Mesendoderm (in vitro differentiated cells): Measurements from ENCODE around the gene RNF217.

ENCODE experiments used
- DNase-seq: peaks from one replicate; pipeline ENCODE4 v3.0.0; 2013
- H2AK5ac ChIP-seq: 2 replicates; pipeline ENCODE4 v1.6.1; 2013; ENCODE audit warnings: low read length, inconsistent platforms
- H2BK120ac ChIP-seq: 2 replicates; pipeline ENCODE4 v1.6.1; 2013; ENCODE audit warnings: low read depth, mild to moderate bottlenecking, low read length, moderate library complexity, mixed read lengths
- H2BK15ac ChIP-seq: replicated peaks from 2 replicates; pipeline ENCODE4 v1.6.1; 2013; ENCODE audit warnings: low read depth, mild to moderate bottlenecking, moderate library complexity
- H2BK5ac ChIP-seq: 2 replicates; pipeline ENCODE4 v1.6.1; 2013; ENCODE audit warnings: low read length, inconsistent platforms
- H3K18ac ChIP-seq: 2 replicates; pipeline ENCODE4 v1.6.1; 2013; ENCODE audit warnings: mild to moderate bottlenecking, low read length, mixed read lengths
- H3K23ac ChIP-seq: one replicate; pipeline ENCODE4 v1.6.1; 2013; ENCODE audit warnings: low read length
- H3K27ac ChIP-seq: 2 replicates; pipeline ENCODE4 v1.5.1; 2013; ENCODE audit warnings: low read depth, mild to moderate bottlenecking, inconsistent platforms, low read length, moderate library complexity
- H3K27me3 ChIP-seq: 2 replicates; pipeline ENCODE4 v1.6.1; 2013; ENCODE audit warnings: low read length, control low read depth, mild to moderate bottlenecking, inconsistent platforms; ENCODE audit not compliant: insufficient read depth, poor library complexity
- H3K36me3 ChIP-seq: 2 replicates; pipeline ENCODE4 v1.6.1; 2013; ENCODE audit warnings: low read length, inconsistent platforms; ENCODE audit not compliant: control insufficient read depth, insufficient read depth
- H3K4ac ChIP-seq: one replicate; pipeline ENCODE4 v1.6.1; 2013; ENCODE audit warnings: low read depth, mild to moderate bottlenecking, low read length, moderate library complexity
- H3K4me1 ChIP-seq: 2 replicates; pipeline ENCODE4 v1.6.1; 2013; ENCODE audit warnings: low read depth, low read length, inconsistent platforms; ENCODE audit not compliant: control insufficient read depth
- H3K4me2 ChIP-seq: 2 replicates; pipeline ENCODE4 v1.6.1; 2013; ENCODE audit warnings: low read length
- H3K4me3 ChIP-seq: 2 replicates; pipeline ENCODE4 v1.5.1; 2013; ENCODE audit warnings: mild to moderate bottlenecking, low read length
- H3K56ac ChIP-seq: one replicate; pipeline ENCODE4 v1.6.1; 2013; ENCODE audit warnings: low read length
- H3K79me1 ChIP-seq: 2 replicates; pipeline ENCODE4 v1.6.1; 2013; ENCODE audit warnings: low read length, inconsistent platforms
- H3K79me2 ChIP-seq: 2 replicates; pipeline ENCODE4 v1.6.1; 2013; ENCODE audit warnings: mild to moderate bottlenecking, low read length; ENCODE audit not compliant: control insufficient read depth, insufficient read depth
- H3K9ac ChIP-seq: 2 replicates; pipeline ENCODE4 v1.6.1; 2013; ENCODE audit warnings: low read length, inconsistent platforms
- H4K5ac ChIP-seq: one replicate; pipeline ENCODE4 v1.6.1; 2013; ENCODE audit warnings: low read length
- H4K8ac ChIP-seq: one replicate; pipeline ENCODE4 v1.6.1; 2013; ENCODE audit warnings: low read depth, mild to moderate bottlenecking, control low read depth, low read length, moderate library complexity
- WGBS: extraction: QIAGEN DNeasy Blood & Tissue Kit; methylation state at CpG from one replicate; pipeline ENCODE4 v1.1.7; 2013; ENCODE audit warnings: low lambda C conversion rate, missing lambda C conversion rate; ENCODE audit not compliant: insufficient coverage; ENCODE audit errors: extremely low coverage; 5-methylcytosine and 5-hydroxymethylcytosine counted together

The RNF217 gene

DNA sequence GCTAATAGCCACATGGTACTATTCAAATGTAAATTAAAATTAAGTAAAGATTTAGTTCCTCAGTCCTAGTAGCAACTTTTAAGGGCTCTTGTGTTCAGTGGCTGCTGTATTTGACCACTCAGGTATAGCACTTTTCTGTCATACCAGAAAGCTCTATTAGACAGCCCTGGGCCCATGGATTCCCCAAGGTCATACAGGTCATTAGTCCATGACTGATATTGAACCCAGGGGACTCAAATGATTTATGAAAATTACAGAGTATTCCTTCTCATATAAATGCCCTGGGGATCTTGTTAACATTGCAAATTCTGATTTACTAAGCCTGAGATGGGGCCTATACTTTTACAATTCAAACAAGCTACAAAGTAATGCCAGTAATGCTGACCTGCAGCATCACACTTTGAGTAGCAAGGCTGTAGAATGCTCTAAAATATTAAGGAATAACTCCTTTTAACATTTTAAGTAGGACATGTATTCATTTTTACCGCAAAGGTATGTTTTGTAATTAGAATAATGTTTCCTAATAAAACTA, 29.6 kb downstream of the RNF217 start:
- H3K79me1 ChIP-seq = peaks cover 6% of the 10 kb centered on the region
- no peaks in the 10 kb centered on the region for H3K27me3 ChIP-seq
- WGBS = no CpG with 5 or more reads among the region's 1 CpG

GRCh38 chr6:124993327-124993726, 31.1 kb downstream of the RNF217 start:
- H3K23ac ChIP-seq = no peak overlapping the region
- H3K36me3 ChIP-seq = no peaks in the 10 kb centered on the region
- no peaks in the 10 kb centered on the region for H3K79me2 ChIP-seq
- no peak overlapping the region for H3K4me2 ChIP-seq
- no peaks in the 10 kb centered on the region for H3K27me3 ChIP-seq
- H2BK5ac ChIP-seq = no peak overlapping the region
- no peak overlapping the region for H2AK5ac ChIP-seq
- H3K79me1 ChIP-seq = peaks cover 6% of the 10 kb centered on the region
- H2BK15ac ChIP-seq = no peak overlapping the region
- no peak overlapping the region for H2BK120ac ChIP-seq
- no peak overlapping the region for H3K9ac ChIP-seq
- H3K18ac ChIP-seq = no peak overlapping the region
- no peak overlapping the region for H3K27ac ChIP-seq
- H3K4me1 ChIP-seq = no peaks in the 10 kb centered on the region
- no peak overlapping the region for H3K4me3 ChIP-seq
- no peak for DNase-seq
- H4K5ac ChIP-seq = no peak overlapping the region
- no CpG with 5 or more reads among the region's 6 CpGs for WGBS
- no peak overlapping the region for H4K8ac ChIP-seq
- no peak overlapping the region for H3K4ac ChIP-seq
- H3K56ac ChIP-seq = peak overlapping the region; percentile 34

More for the DNA sequence above, 29.6 kb downstream of the RNF217 start:
- no peak overlapping the region for H3K4me2 ChIP-seq
- H2BK5ac ChIP-seq = no peak overlapping the region
- no peak overlapping the region for H3K27ac ChIP-seq
- no peak overlapping the region for H3K56ac ChIP-seq
- no peak overlapping the region for H3K23ac ChIP-seq
- no peak overlapping the region for H4K8ac ChIP-seq
- H3K36me3 ChIP-seq = no peaks in the 10 kb centered on the region
- no peak overlapping the region for H3K4me3 ChIP-seq
- no peak overlapping the region for H2BK120ac ChIP-seq
- no peak overlapping the region for H4K5ac ChIP-seq
- H2AK5ac ChIP-seq = no peak overlapping the region
- DNase-seq = no peak
- no peak overlapping the region for H3K4ac ChIP-seq
- no peaks in the 10 kb centered on the region for H3K79me2 ChIP-seq
- no peak overlapping the region for H3K18ac ChIP-seq
- H3K9ac ChIP-seq = no peak overlapping the region
- no peak overlapping the region for H2BK15ac ChIP-seq
- H3K4me1 ChIP-seq = no peaks in the 10 kb centered on the region

DNA sequence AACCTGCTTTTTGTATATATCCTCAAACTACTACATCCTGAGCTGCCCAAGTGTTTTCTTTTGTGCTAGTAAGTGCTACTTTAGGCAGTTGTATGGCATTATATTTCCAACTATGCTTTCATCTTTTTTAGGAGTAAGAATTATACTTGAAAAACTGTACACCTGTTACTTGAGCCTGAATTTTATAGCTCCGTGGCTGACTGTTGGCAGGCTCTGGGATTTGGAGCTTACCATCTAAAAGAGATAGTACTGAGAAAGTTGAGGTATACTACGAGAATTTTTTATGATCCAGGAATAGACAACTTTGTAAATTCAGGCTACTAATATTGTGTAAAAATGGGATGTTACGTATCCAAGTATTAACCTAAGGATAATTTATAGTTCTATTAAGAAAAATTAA, 32.4 kb downstream of the RNF217 start:
- no peak for DNase-seq
- H2BK120ac ChIP-seq = no peak overlapping the region
- H2BK5ac ChIP-seq = no peak overlapping the region
- no peak overlapping the region for H4K8ac ChIP-seq
- WGBS = no CpG with 5 or more reads among the region's 3 CpGs
- H3K27ac ChIP-seq = no peak overlapping the region
- no peaks in the 10 kb centered on the region for H3K36me3 ChIP-seq
- H3K79me1 ChIP-seq = peaks cover 6% of the 10 kb centered on the region
- H2AK5ac ChIP-seq = no peak overlapping the region
- no peak overlapping the region for H3K4ac ChIP-seq
- H3K9ac ChIP-seq = no peak overlapping the region
- no peak overlapping the region for H3K4me2 ChIP-seq
- H3K27me3 ChIP-seq = no peaks in the 10 kb centered on the region
- H3K79me2 ChIP-seq = no peaks in the 10 kb centered on the region
- H3K56ac ChIP-seq = no peak overlapping the region
- no peak overlapping the region for H3K4me3 ChIP-seq
- no peak overlapping the region for H2BK15ac ChIP-seq
- no peak overlapping the region for H3K18ac ChIP-seq
- no peak overlapping the region for H3K23ac ChIP-seq
- no peak overlapping the region for H4K5ac ChIP-seq
- H3K4me1 ChIP-seq = no peaks in the 10 kb centered on the region

- Histone ChIP-seq H3K36me3 (no peaks in the 10 kb centered on the region), H3K23ac (no peak overlapping the region), H2AK5ac (no peak overlapping the region), H3K56ac (no peak overlapping the region), H3K27ac (no peak overlapping the region), H2BK5ac (no peak overlapping the region), H2BK120ac (no peak overlapping the region), H3K79me1 (peaks cover 6% of the 10 kb centered on the region), H3K27me3 (no peaks in the 10 kb centered on the region), H3K18ac (no peak overlapping the region), H2BK15ac (no peak overlapping the region), H3K4me3 (no peak overlapping the region), H3K4me1 (no peaks in the 10 kb centered on the region), H3K9ac (no peak overlapping the region), H3K79me2 (no peaks in the 10 kb centered on the region), H4K8ac (no peak overlapping the region), H4K5ac (no peak overlapping the region), H3K4me2 (no peak overlapping the region), H3K4ac (no peak overlapping the region)
- no peak for DNase-seq
Measured at GRCh38 chr6:124995131-124995530, 32.9 kb downstream of the RNF217 start.

DNA sequence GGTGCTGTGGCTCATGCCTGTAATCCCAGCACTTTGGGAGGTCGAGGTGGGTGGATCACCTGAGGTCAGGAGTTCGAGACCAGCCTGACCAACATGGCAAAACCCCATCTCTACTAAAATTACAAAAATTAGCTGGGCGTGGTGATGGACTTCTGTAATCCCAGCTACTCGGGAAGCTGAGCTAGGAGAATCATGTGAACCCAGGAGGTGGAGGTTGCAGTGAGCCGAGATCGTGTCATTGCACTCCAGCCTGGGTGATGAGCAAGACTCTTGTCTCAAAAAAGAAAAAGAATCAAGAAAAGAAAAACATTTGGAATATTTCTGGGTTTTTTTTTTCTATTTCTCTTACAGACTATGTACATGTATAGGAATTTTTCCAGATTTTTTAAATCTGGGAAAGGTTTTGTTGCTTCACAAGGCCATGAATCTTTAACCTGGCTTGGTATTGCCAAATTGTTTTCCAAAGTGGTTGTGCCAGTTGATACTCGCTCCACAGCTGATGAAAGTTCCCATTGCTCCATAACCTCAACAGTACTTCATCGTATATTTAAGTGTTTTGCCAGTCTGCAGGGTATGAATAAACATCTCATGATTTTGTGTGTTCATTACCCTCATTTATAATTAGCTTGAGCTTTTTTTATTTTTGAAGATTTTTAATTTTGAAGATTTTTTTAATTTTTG, 33.5 kb downstream of the RNF217 start:
- no peak overlapping the region for H3K18ac ChIP-seq
- no peak overlapping the region for H3K4ac ChIP-seq
- no peak overlapping the region for H3K9ac ChIP-seq
- H4K8ac ChIP-seq = no peak overlapping the region
- H2BK15ac ChIP-seq = no peak overlapping the region
- no peak overlapping the region for H3K4me3 ChIP-seq
- no peak overlapping the region for H3K56ac ChIP-seq
- no peak for DNase-seq
- H3K27me3 ChIP-seq = no peaks in the 10 kb centered on the region
- WGBS = no CpG with 5 or more reads among the region's 8 CpGs
- no peaks in the 10 kb centered on the region for H3K4me1 ChIP-seq
- H2BK120ac ChIP-seq = no peak overlapping the region
- H4K5ac ChIP-seq = no peak overlapping the region
- no peak overlapping the region for H3K4me2 ChIP-seq
- no peak overlapping the region for H3K27ac ChIP-seq
- H2BK5ac ChIP-seq = no peak overlapping the region
- H2AK5ac ChIP-seq = no peak overlapping the region
- no peaks in the 10 kb centered on the region for H3K79me2 ChIP-seq
- no peak overlapping the region for H3K23ac ChIP-seq
- H3K79me1 ChIP-seq = peaks cover 6% of the 10 kb centered on the region
- H3K36me3 ChIP-seq = no peaks in the 10 kb centered on the region

DNA sequence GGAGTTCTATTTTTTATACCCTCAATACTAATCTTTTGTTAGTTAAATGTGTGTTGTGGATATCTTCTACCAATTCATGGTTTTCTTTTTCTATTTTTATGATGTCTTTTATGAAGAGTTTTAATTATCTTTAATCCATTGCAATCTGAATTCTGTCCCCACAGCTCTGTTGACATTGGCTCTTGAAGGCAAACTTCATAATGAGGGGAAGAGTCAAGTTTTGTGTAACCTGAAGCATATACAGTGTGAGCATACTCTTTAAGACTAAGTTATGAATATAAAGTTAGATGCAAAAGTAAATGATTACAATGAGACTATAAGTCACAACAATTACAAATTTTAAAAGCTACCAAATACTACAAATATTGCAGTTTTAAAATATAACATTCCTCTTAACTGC, 34.2 kb downstream of the RNF217 start:
- H3K56ac ChIP-seq = no peak overlapping the region
- H3K4me2 ChIP-seq = no peak overlapping the region
- H2BK5ac ChIP-seq = no peak overlapping the region
- H2BK15ac ChIP-seq = no peak overlapping the region
- no peaks in the 10 kb centered on the region for H3K4me1 ChIP-seq
- no peak overlapping the region for H3K18ac ChIP-seq
- no peak overlapping the region for H3K9ac ChIP-seq
- H3K4ac ChIP-seq = no peak overlapping the region
- H3K4me3 ChIP-seq = no peak overlapping the region
- no peaks in the 10 kb centered on the region for H3K27me3 ChIP-seq
- no peak for DNase-seq
- no peaks in the 10 kb centered on the region for H3K79me2 ChIP-seq
- no peaks in the 10 kb centered on the region for H3K36me3 ChIP-seq
- peaks cover 5% of the 10 kb centered on the region for H3K79me1 ChIP-seq
- no peak overlapping the region for H2AK5ac ChIP-seq
- H4K5ac ChIP-seq = no peak overlapping the region
- no peak overlapping the region for H4K8ac ChIP-seq
- no peak overlapping the region for H3K27ac ChIP-seq
- H3K23ac ChIP-seq = no peak overlapping the region
- no peak overlapping the region for H2BK120ac ChIP-seq
